AG04449 (cell line): ENCODE measurements around the gene RAP1GAP2.

Experiments used
- CTCF ChIA-PET: fragments of 350-600 bp; formaldehyde crosslinking; extraction: SDS; loops from one replicate; lab custom pipeline; 2021; ENCODE audit warnings: antibody characterized with exemption; lab: Yijun Ruan, JAX
- POLR2A ChIA-PET: fragments of 400-600, 350-600 bp; formaldehyde crosslinking; extraction: SDS; loops from one replicate; lab custom pipeline; 2020; ENCODE audit warnings: antibody characterized with exemption, inconsistent platforms; lab: Yijun Ruan, JAX
- DNase-seq: peaks from one replicate; pipeline ENCODE4 v3.0.0-alpha.2; 2010; ENCODE audit warnings: low read depth, low spot score
- H3K4me3 ChIP-seq: 2 replicates; pipeline ENCODE4 v1.5.1; 2011; ENCODE audit warnings: low read depth, mild to moderate bottlenecking, control low read depth, low read length
- CTCF ChIP-seq: IDR thresholded peaks from one replicate; pipeline ENCODE4 v1.5.1; 2011; ENCODE audit warnings: mild to moderate bottlenecking, moderate library complexity, low read length, control low read depth, inconsistent platforms; ENCODE audit not compliant: insufficient read depth; ENCODE audit errors: missing control alignments

Gene RAP1GAP2

GRCh38 chr17:3003296-3004149 is 207.3 kb downstream of the RAP1GAP2 start:
- CTCF ChIA-PET: interaction anchor here (1.4 kb wide), 1 partner anchor 9 kb away, joined by 5 read pairs; no protein-coding TSS in a partner anchor
- DNase-seq: no peak
- TF ChIP-seq CTCF: no peak
- POLR2A ChIA-PET: interaction anchor here (0.5 kb wide), 1 partner anchor 36 kb away, joined by 3 read pairs; no protein-coding TSS in a partner anchor
- no peak overlapping the region for H3K4me3 ChIP-seq

- CTCF ChIA-PET: interaction anchor here (1.4 kb wide), 1 partner anchor 9 kb away, joined by 5 read pairs; no protein-coding TSS in a partner anchor
- TF ChIP-seq CTCF: no peak
- POLR2A ChIA-PET: interaction anchor here (0.5 kb wide), 1 partner anchor 36 kb away, joined by 3 read pairs; no protein-coding TSS in a partner anchor
- no peak overlapping the region for H3K4me3 ChIP-seq
- DNase-seq: peak; percentile 46
Measured at GRCh38 chr17:3004150-3004801, 208.0 kb downstream of the RAP1GAP2 start.

- H3K4me3 ChIP-seq: no peak overlapping the region
- TF ChIP-seq CTCF: no peak
- no peak for DNase-seq
- CTCF ChIA-PET: no interaction called here
- POLR2A ChIA-PET: no interaction called here
Measured at GRCh38 chr17:3004925-3005324, 208.7 kb downstream of the RAP1GAP2 start.

GRCh38 chr17:3005696-3006095 is 209.5 kb downstream of the RAP1GAP2 start:
- no peak for DNase-seq
- H3K4me3 ChIP-seq: no peak overlapping the region
- no peak for TF ChIP-seq CTCF
- ChIA-PET POLR2A (no interaction called here), CTCF (no interaction called here)

GRCh38 chr17:3006801-3007200 is 210.6 kb downstream of the RAP1GAP2 start:
- no peak for TF ChIP-seq CTCF
- H3K4me3 ChIP-seq: no peak overlapping the region
- ChIA-PET POLR2A (no interaction called here), CTCF (no interaction called here)
- DNase-seq: no peak

GRCh38 chr17:3007651-3008121 is 211.4 kb downstream of the RAP1GAP2 start:
- CTCF ChIA-PET: no interaction called here
- POLR2A ChIA-PET: no interaction called here
- no peak overlapping the region for H3K4me3 ChIP-seq
- no peak for DNase-seq
- no peak for TF ChIP-seq CTCF
